NCI-H2171 (cell line): ENCODE measurements around the gene KISS1.
A peak's percentile ranks its signal among the peaks of the same experiment; 100 is the strongest.

Experiments used
- DNase-seq: peaks from one replicate; lab custom pipeline; 2025; lab: John Stamatoyannopoulos, UW

KISS1 gene

DNA sequence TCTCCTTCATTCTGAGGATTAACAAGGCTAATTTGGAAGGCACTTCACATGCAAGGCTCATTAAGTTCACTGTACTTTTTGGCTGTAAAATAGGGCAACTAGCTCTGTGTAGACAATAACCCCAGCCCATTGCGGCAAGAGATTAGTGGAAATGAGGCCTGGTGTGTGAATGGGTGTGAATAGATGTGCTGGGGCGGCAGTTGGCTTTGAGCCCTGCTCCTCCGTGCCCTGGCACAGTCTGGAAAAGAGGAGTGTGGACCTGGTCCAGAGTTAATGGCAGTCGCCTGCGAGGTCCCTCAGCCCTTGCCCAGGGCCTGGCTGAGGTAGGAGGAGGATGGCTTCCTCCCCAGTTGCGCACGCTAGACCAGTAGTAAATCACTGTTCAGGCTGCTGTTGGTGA, 4.8 kb downstream of the KISS1 start:
- DNase-seq: no peak

GRCh38 chr1:204190212-204191211, 5.8 kb downstream of the KISS1 start:
- peak; percentile 86 for DNase-seq

DNA sequence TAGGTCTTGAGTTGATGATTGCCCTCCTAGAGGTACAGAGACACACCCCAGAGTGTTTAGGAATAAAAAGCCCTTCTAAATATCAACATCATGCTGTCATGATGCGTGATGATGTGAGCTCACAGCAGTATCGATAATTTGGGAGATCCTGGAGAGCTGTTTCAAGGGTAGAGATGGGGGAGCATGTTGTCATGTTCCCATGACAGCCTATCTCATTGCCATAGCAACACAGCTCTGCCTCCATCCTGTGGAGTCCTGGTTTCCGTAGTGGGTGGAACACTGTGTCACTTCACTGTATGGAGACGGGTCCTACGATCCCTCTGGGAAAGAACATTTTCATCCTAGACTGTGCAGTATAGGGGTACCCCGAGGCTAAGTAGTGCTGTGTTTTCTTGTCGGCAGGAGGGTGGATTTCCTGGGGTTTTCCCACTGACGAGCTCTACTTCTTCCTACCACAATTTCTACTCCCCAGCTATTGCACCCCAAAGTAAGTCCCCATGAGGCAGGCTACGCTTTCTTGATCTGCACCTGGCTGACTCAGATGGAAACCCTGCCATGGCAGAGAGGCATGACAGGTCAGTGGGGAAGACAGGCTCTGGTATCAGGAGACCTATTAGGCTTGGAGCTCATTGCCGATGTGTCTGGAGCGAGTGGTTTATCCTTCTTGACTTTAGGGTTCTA, 7.2 kb downstream of the KISS1 start:
- no peak for DNase-seq

- DNase-seq: no peak
These were observed 9.7 kb downstream of the KISS1 start for GRCh38 chr1:204186597-204186996.

DNA sequence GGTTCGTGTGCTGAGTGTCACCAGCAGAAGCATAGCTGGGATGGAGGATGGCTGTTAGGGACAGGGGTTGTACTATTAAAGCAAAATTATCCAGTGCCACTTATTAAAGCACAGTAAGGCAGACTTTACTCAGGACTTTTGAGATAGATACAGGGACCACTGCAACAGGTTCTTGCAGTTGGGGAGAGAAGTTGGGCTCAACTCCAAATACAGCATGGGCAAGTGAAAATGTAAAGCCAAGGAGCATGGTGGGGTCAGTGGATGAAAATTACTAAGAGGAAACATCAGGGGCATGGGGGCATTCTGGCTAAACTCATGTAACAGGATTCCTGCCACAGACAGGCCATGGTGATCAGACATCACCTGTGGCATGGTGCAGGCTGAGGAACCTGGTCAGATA, 15.2 kb downstream of the KISS1 start:
- DNase-seq: no peak

DNA sequence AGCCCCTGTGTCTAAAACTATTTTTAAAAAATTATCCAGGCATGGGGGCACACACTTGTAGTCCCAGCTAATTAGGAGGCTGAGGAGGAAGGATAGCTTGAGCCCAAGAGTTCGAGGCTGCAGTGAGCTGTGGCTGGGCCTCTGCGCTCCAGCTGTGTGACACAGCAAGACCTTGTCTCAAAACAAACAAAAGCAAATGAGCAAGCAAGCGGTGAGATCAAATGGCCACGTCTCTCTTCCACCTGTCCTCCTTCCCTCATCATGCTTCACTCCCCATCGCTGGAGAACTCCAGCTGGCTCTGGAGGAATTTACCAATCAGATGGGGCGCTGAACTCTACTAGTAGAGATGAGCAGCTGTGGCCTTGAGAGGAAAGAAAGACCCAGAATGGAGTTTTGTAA, 16.2 kb downstream of the KISS1 start:
- peak; percentile 9 for DNase-seq

GRCh38 chr1:204178487-204179281, 17.6 kb downstream of the KISS1 start:
- no peak for DNase-seq

DNA sequence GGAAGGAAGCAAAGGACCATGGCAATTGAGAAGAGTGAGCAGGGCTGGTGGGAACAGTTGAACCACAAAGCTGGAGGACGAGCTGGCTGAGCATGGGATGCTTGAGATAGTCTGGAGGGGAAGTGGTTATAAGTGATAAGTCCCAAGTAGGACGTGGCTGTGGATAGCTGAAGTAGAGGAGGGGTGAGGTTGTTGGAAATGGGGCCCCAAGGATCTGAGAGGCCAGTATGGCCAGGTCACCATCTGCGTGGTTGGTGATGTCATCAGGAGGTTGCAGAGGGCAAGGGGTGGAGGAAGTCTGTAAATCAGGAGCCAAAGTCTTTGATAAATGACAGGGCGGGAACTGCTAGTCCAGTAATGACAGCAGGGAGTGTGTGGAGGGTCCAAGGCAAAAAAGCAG, 19.2 kb downstream of the KISS1 start:
- DNase-seq: no peak

GRCh38 chr1:204176049-204176448, 20.2 kb downstream of the KISS1 start:
- no peak for DNase-seq

DNA sequence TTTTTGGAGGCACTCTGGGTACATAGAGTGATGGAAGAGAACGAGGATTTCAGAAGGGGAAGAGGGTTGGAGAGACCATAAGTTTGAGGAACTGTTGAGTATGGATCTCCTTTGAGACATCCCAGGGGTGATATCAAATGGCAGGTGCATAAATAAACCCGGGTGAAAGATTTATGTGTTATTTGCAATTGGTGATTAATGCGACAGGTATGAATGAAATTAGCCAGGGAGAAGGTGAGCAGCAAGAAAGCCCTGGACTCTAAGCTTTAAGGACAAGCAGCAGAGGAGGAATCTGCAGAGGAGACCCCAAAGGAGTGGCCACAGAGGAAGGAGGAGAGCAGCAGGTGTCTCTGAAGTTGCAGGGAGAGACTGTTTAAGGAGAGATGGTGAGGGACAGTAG, 21.3 kb downstream of the KISS1 start:
- DNase-seq: no peak

- DNase-seq: no peak
These were observed 23.8 kb downstream of the KISS1 start for GRCh38 chr1:204172404-204173029.

- no peak for DNase-seq
These were observed 24.5 kb downstream of the KISS1 start for GRCh38 chr1:204171751-204172178.

DNA sequence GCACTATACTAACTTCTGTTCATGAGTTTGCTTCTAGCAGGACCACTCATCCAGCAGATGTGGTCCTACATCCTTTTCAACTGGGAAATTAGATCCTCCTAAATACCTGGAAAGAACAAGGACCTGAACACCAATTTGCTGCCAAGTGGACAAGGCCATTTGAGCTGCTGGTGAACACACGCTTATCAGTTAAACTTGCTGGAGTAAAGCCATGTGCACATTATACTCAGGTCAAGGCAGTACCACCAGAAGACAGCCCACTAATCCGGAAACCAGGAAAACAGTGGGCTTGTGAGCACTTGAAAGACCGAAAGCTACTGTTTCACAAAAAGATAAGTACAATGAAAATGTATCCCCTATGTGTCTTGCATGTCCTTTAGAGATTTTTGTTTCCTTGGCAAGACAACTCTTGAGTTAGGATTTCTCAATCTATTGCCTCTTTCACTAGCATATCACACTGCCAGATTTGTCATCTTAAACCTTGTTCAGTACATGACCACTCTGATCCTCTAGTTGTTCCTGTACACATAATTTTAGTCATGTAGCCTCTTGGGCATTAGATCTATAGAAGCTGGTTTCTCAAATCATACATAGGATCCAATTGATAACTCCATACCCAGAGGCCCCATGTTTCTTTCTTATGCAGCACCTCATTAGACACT, 25.7 kb downstream of the KISS1 start:
- no peak for DNase-seq

- no peak for DNase-seq
These were observed 26.4 kb downstream of the KISS1 start for GRCh38 chr1:204169858-204170257.

GRCh38 chr1:204167730-204168129, 28.6 kb downstream of the KISS1 start:
- no peak for DNase-seq

DNA sequence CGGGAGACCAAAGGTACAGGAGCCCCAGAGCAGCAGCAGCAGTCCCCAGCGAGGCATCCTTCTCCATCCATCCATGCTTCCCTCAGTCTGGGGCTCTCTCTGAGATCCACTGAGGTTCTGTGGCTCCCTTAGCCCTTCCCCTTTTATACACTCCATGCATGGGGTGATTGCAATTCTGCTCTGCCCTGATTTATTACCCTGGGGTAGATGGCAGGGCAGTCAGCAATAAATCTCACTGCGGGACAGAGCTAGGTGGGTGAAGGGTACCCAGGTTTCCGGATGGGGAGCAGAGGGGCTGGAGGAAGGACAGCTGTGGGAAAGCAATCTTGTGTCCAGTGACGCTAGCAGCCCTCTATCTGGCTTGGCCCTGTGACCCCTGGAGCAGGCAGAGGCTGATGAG, 30.1 kb downstream of the KISS1 start, which contains the start of gene REN:
REN (minus strand) TSS at position 119 of the 400 bp plus-strand sequence; CDS start at position 75, 44 bp downstream.
- DNase-seq: no peak

GRCh38 chr1:204162494-204163074, 33.7 kb downstream of the KISS1 start:
- peak; percentile 58 for DNase-seq

GRCh38 chr1:204161609-204162493, 34.4 kb downstream of the KISS1 start:
- peak; percentile 55 for DNase-seq

DNA sequence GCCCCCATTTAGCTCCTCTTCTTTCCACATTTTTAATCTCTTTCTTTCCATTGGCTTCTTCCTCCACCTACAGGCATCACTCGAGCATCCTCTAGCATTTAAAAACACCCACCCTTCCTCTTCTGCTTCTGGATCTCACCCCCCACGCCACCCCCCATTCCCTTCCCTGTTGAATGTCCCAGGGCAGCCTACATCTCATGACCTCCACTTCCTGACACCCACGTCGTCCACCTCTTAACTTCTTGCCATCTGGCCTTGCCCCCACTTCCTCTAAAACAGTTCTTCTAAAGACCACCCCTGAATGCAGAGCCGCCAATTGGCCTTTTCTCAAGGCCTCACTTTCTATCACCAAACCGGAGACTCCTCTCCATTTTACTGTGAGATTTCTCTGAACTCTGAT, 38.3 kb downstream of the KISS1 start:
- DNase-seq: no peak

DNA sequence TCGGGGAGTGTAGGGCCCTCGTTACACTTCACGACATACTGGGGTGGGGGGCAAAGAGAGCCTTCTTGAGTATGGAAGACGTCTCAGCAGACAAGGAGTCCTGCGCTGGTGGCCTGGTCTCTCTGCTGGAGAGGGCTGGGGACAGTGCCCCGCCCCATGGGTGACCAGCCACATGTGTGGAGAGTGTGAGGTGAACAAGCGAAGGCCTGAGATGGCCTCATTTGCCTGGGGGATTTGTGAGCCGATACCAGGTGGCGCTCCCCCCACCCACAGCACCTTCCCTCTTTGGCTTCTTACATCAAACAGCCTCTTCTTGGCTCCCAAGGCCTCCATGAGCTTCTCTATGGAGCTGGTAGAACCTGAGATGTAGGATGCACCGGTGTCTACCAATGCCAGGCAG, 40.4 kb downstream of the KISS1 start:
- DNase-seq: no peak
